K562 (cell line): ENCODE data around the gene EHMT2. TPM values are rescaled to one million over a fixed set of nuclear protein-coding genes. Genes with fewer than 3 reads are reported as not detected.

Experiments used
- ATF7 ChIP-seq: fragments of 450-650 bp; IDR thresholded peaks from 2 replicates; pipeline ENCODE4 v1.7.1; 2014; ENCODE audit warnings: mild to moderate bottlenecking, moderate library complexity
- CCNT2 ChIP-seq: IDR thresholded peaks from 2 replicates; pipeline ENCODE4 v1.6.1; 2011; ENCODE audit warnings: borderline replicate concordance, low read depth, mild to moderate bottlenecking, moderate library complexity, mixed read lengths, low read length; ENCODE audit not compliant: insufficient read length; ENCODE audit errors: extremely low read depth
- ERF ChIP-seq: fragments of 450-650 bp; formaldehyde crosslinking; IDR thresholded peaks from 2 replicates; pipeline ENCODE4 v1.4.0; 2020; ENCODE audit warnings: mild to moderate bottlenecking, mixed read lengths
- FOSL1 ChIP-seq: fragments of 200-800 bp; sonication (Bioruptor generic); conservative IDR thresholded peaks from 2 replicates; pipeline ENCODE4 v1.6.1; 2016; ENCODE audit warnings: missing genetic modification characterization, missing compliant biosample characterization
- FOXO4 ChIP-seq: fragments of 450-650 bp; formaldehyde crosslinking; IDR thresholded peaks from 2 replicates; pipeline ENCODE4 v1.4.0; 2020; ENCODE audit warnings: mild to moderate bottlenecking, moderate library complexity
- MEF2A ChIP-seq: IDR thresholded peaks from 2 replicates; pipeline ENCODE4 v1.6.1; 2011; ENCODE audit warnings: low read depth, mild to moderate bottlenecking, low read length, moderate library complexity; ENCODE audit not compliant: control insufficient read depth
- PRDM10 ChIP-seq: fragments of 450-650 bp; IDR thresholded peaks from 2 replicates; pipeline ENCODE4 v1.6.1; 2018; ENCODE audit not compliant: partially characterized antibody
- STAT5A ChIP-seq: IDR thresholded peaks from 2 replicates; pipeline ENCODE4 v1.6.1; 2012; ENCODE audit warnings: low read length, inconsistent platforms, borderline replicate concordance
- ZEB2 ChIP-seq: fragments of 450-650 bp; IDR thresholded peaks from 2 replicates; pipeline ENCODE4 v1.6.1; 2016
- ZFP36 ChIP-seq: fragments of 150-350 bp; IDR thresholded peaks from 2 replicates; pipeline ENCODE4 v1.6.1; 2018; ENCODE audit warnings: low read length, low read depth; ENCODE audit not compliant: partially characterized antibody
- ZKSCAN8 ChIP-seq: fragments of 200-800 bp; sonication (Bioruptor generic); IDR thresholded peaks from 2 replicates; pipeline ENCODE4 v1.6.1; 2016; ENCODE audit warnings: missing genetic modification characterization, missing compliant biosample characterization
- ZNF507 ChIP-seq: conservative IDR thresholded peaks from 2 replicates; pipeline ENCODE4 v1.6.1; 2017; ENCODE audit warnings: missing genetic modification characterization, missing compliant biosample characterization
- polyA plus RNA-seq, 8 experiments: library from polyadenylated mRNA; depleted of rRNA in 4 of 8; stranded (reverse) in 5 of 8; unstranded in 3 of 8; fragments of >200 nt; fragmentation: Nextera tagmentation in 2 of 8; fragmentation: Illumina TruSeq in 1 of 8; extraction: Ambion mirVana in 2 of 8; extraction: Trizol in 1 of 8; gene quantifications; 2 replicates each; pipeline versions ENCODE4 v1.2.1 to v1.2.3, GENCODE V29; 2011 to 2014; ENCODE audit warnings: inconsistent platforms in 1 of 8, missing spikeins in 1 of 8
- total RNA-seq, 7 experiments: library from RNA; depleted of rRNA in 6 of 7; stranded (reverse); fragments of >200 nt in 6 of 7; fragmentation: Illumina TruSeq in 2 of 7; extraction: Trizol in 2 of 7; gene quantifications; 2 replicates each; pipeline versions ENCODE4 v1.2.1 to v1.2.3, GENCODE V29; 2011 to 2021; ENCODE audit warnings: low replicate concordance in 1 of 7
- TF ChIP-seq, protein P1 (sequence below), 2 experiments: fragments of 450-650 bp; IDR thresholded peaks; 2 replicates each; pipeline ENCODE4 v1.6.1; 2018; ENCODE audit warnings: mild to moderate bottlenecking in 2 of 2, low read depth in 1 of 2; ENCODE audit not compliant: partially characterized antibody in 2 of 2
- TF ChIP-seq, protein P2 (sequence below): fragments of 450-650 bp; IDR thresholded peaks from 2 replicates; pipeline ENCODE4 v1.6.1; 2014; ENCODE audit warnings: low read depth, mild to moderate bottlenecking, moderate library complexity, borderline replicate concordance
- TF ChIP-seq, protein P3 (sequence below): fragments of 250-450 bp; sonication (Bioruptor Pico); IDR thresholded peaks from 2 replicates; pipeline ENCODE4 v1.5.0; 2020; ENCODE audit warnings: mild to moderate bottlenecking

EHMT2 gene
- total and polyA plus RNA-seq, 9 of the 15 experiments (the other 6 are each of a cell fraction or from before 2014, with no cell fraction given): 2.1 to 63.8 (median 38.5) TPM

GRCh38 chr6:31898383-31899011, 999 bp upstream of the EHMT2 start (continued):
- TF ChIP-seq, protein P1, sequence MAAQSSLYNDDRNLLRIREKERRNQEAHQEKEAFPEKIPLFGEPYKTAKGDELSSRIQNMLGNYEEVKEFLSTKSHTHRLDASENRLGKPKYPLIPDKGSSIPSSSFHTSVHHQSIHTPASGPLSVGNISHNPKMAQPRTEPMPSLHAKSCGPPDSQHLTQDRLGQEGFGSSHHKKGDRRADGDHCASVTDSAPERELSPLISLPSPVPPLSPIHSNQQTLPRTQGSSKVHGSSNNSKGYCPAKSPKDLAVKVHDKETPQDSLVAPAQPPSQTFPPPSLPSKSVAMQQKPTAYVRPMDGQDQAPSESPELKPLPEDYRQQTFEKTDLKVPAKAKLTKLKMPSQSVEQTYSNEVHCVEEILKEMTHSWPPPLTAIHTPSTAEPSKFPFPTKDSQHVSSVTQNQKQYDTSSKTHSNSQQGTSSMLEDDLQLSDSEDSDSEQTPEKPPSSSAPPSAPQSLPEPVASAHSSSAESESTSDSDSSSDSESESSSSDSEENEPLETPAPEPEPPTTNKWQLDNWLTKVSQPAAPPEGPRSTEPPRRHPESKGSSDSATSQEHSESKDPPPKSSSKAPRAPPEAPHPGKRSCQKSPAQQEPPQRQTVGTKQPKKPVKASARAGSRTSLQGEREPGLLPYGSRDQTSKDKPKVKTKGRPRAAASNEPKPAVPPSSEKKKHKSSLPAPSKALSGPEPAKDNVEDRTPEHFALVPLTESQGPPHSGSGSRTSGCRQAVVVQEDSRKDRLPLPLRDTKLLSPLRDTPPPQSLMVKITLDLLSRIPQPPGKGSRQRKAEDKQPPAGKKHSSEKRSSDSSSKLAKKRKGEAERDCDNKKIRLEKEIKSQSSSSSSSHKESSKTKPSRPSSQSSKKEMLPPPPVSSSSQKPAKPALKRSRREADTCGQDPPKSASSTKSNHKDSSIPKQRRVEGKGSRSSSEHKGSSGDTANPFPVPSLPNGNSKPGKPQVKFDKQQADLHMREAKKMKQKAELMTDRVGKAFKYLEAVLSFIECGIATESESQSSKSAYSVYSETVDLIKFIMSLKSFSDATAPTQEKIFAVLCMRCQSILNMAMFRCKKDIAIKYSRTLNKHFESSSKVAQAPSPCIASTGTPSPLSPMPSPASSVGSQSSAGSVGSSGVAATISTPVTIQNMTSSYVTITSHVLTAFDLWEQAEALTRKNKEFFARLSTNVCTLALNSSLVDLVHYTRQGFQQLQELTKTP (IDR thresholded peaks at IDR 0.05; ENCODE audit: low read depth in 1 of 2, partially characterized antibody in 2 of 2): peak; percentile 39 to 97
- TF ChIP-seq STAT5A: no peak
- no peak for TF ChIP-seq ZFP36
- TF ChIP-seq ATF7: peak; percentile 32
- TF ChIP-seq ZEB2: peak; percentile 66; the same call in 1 of the 2 replicates
- TF ChIP-seq ZNF507: no peak
- no peak for TF ChIP-seq ZKSCAN8 (CRISPR knock-in tag)
- no peak for TF ChIP-seq CCNT2
- no peak for TF ChIP-seq PRDM10
- no peak for TF ChIP-seq FOXO4 (CRISPR knock-in tag)
- TF ChIP-seq, protein P2, sequence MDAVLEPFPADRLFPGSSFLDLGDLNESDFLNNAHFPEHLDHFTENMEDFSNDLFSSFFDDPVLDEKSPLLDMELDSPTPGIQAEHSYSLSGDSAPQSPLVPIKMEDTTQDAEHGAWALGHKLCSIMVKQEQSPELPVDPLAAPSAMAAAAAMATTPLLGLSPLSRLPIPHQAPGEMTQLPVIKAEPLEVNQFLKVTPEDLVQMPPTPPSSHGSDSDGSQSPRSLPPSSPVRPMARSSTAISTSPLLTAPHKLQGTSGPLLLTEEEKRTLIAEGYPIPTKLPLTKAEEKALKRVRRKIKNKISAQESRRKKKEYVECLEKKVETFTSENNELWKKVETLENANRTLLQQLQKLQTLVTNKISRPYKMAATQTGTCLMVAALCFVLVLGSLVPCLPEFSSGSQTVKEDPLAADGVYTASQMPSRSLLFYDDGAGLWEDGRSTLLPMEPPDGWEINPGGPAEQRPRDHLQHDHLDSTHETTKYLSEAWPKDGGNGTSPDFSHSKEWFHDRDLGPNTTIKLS: peak; percentile 61; the same call in 1 of the 2 replicates
- no peak for TF ChIP-seq ERF (CRISPR knock-in tag)
- TF ChIP-seq, protein P3, sequence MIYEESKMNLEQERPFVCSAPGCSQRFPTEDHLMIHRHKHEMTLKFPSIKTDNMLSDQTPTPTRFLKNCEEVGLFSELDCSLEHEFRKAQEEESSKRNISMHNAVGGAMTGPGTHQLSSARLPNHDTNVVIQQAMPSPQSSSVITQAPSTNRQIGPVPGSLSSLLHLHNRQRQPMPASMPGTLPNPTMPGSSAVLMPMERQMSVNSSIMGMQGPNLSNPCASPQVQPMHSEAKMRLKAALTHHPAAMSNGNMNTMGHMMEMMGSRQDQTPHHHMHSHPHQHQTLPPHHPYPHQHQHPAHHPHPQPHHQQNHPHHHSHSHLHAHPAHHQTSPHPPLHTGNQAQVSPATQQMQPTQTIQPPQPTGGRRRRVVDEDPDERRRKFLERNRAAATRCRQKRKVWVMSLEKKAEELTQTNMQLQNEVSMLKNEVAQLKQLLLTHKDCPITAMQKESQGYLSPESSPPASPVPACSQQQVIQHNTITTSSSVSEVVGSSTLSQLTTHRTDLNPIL (CRISPR knock-in tag): no peak
- no peak for TF ChIP-seq MEF2A
- TF ChIP-seq FOSL1 (tag): 0 out of 2 replicates have a peak, but pooled peaks have one; percentile 7
